Epidermal melanocyte (primary cell): ENCODE results near the gene UST.
"Not testable (repeated sequence)": the region's sequence is repeated elsewhere in the genome, so short reads cannot be mapped to it uniquely, and the experiment has no call there.

Source experiments
- DNase-seq: peaks from one replicate; pipeline ENCODE4 v3.0.0; 2011; ENCODE audit warnings: low spot score; ENCODE audit not compliant: insufficient read length

UST gene

GRCh38 chr6:149001422-149001821 lies 254.6 kb downstream of the UST start:
- DNase-seq = no peak

- no peak for DNase-seq
These were observed 256.7 kb downstream of the UST start for GRCh38 chr6:149003560-149003959.

- no peak for DNase-seq
These were observed 257.8 kb downstream of the UST start for GRCh38 chr6:149004664-149005063.

GRCh38 chr6:149006236-149006635 lies 259.4 kb downstream of the UST start:
- not testable (repeated sequence) for DNase-seq

GRCh38 chr6:149006671-149007070 lies 259.8 kb downstream of the UST start:
- DNase-seq = no peak

GRCh38 chr6:149007846-149008245 lies 261.0 kb downstream of the UST start:
- no peak for DNase-seq

- DNase-seq = no peak
These were observed 261.9 kb downstream of the UST start for GRCh38 chr6:149008741-149009140.

GRCh38 chr6:149012040-149012545 lies 265.3 kb downstream of the UST start:
- DNase-seq = peak; percentile 67

GRCh38 chr6:149013586-149014344 lies 266.9 kb downstream of the UST start:
- DNase-seq = no peak

GRCh38 chr6:149014631-149015534 lies 268.1 kb downstream of the UST start:
- no peak for DNase-seq

- DNase-seq = no peak
These were observed 269.0 kb downstream of the UST start for GRCh38 chr6:149015535-149016525.

- DNase-seq = no peak
These were observed 269.9 kb downstream of the UST start for GRCh38 chr6:149016716-149017115.

GRCh38 chr6:149020319-149020718 lies 273.5 kb downstream of the UST start:
- DNase-seq = no peak

- DNase-seq = no peak
These were observed 277.5 kb downstream of the UST start for GRCh38 chr6:149024361-149024760.

- no peak for DNase-seq
These were observed 278.2 kb downstream of the UST start for GRCh38 chr6:149025061-149025460.

- no peak for DNase-seq
These were observed 279.7 kb downstream of the UST start for GRCh38 chr6:149026530-149026942.

- DNase-seq = no peak
These were observed 280.7 kb downstream of the UST start for GRCh38 chr6:149027484-149027883.

- peak; percentile 57 for DNase-seq
These were observed 282.1 kb downstream of the UST start for GRCh38 chr6:149028767-149029405.

GRCh38 chr6:149031201-149031858 lies 284.5 kb downstream of the UST start:
- DNase-seq = no peak
